ENCODE measurements around the gene ATG9A.

Gene ATG9A

GRCh38 chr2:219175928-219176817 lies 53.3 kb downstream of the ATG9A start:
- no peak for DNase-seq

GRCh38 chr2:219175486-219175885 lies 54.0 kb downstream of the ATG9A start:
- DNase-seq: no peak

DNA sequence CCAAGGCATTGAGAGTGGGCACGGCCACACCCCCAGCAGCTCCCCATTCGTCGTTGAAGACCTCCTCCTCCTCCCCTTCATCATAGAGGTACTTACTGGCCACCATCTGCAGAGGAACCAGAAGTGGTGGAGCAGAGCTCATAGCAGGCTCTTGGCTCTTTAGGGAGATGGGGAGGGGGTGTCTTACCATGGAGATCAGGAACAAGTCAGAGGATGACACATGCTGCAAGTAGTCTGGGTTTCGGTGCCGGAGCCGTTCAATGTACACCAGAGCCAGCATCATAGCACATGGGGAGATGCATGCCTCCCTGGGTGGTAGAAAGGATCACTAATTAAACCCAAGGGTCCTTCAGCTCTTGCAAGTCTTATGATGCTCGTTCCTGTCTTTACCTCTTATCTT lies 54.6 kb downstream of the ATG9A start:
- no peak for DNase-seq

- no peak for DNase-seq
Observed at GRCh38 chr2:219174146-219174545, 55.3 kb downstream of the ATG9A start.

DNA sequence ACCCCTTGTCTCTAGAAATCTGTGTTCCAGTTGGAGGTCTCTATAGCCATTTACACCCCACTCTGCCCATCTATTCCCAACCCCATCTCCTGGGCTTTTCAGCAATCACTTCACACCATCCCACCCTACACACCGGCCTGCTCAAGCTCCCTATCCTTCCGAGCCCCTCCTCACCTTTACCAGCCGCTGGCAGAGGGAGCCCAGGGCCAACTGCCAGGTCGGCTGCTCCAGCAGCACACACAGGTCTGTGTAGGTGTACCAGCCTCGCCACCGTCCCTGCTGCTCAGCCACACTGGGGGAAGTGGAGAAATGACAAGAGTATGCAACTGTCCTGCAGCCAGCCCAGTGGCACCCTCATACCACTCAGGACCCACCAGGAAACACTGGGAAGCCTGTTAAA lies 56.3 kb downstream of the ATG9A start:
- DNase-seq: no peak

DNA sequence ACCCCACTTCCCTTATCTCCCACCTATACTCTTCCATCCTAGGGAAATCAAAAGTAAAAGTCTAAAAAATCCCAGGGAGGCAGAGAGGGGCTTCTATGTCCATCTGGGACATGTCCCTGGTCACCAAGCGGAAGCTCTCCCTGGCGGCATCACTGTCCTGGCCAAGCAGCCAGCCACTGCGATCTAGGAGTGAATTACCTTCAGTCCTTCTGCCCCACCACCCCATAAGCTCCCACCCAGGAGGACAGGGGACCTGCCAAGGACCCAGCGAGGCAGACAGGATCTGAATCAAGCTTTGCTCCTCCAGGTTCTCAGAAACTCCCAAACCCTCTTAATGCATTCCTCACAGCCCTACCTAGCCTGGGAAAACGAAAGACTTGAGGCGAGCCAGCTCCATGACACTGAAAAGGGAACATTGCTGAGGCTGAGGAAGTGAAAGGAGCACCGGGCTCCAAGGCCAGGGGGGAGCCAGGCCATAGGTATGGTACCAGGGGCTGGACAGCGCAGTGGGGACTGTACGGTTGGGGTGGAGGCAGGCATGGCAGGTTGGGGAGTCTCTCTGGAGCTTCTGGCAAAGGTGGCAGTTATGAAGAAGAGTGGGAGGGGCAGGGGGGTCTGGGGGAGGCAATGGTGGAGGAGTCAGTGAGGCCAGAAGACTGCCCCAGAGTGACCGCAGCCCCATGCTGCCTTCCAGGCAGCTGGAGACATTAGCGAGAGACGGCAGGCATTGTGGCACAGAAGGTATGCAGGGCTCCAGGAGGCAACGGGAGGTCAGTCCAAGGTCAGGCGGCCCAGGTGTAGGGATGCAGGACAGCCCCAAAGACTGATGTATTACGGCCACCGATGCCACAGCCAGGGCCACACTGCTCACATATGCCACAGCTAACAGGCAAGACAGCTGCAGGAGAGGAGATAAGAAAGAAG lies 56.9 kb downstream of the ATG9A start:
- DNase-seq: no peak

DNA sequence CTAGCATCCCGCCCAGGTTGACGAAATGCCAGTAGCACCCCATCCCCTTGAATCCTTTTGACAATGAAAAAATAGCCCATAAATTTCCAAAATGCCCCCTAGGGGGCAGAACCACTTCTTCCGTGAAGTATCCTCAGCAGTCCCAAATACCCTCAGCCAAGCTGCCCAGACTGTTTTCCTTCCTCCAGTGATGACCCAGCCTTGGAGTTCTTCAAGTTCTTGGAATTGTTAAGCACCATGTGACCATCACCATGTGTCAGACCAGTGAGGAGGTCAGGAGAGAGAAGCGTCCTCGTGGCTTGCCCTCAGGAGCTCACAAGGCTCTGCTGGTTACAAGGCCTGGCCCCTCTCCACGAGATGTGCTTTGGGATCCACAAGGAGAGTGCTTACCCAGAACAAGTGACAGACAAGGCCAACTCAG lies 58.2 kb downstream of the ATG9A start:
- DNase-seq: no peak

DNA sequence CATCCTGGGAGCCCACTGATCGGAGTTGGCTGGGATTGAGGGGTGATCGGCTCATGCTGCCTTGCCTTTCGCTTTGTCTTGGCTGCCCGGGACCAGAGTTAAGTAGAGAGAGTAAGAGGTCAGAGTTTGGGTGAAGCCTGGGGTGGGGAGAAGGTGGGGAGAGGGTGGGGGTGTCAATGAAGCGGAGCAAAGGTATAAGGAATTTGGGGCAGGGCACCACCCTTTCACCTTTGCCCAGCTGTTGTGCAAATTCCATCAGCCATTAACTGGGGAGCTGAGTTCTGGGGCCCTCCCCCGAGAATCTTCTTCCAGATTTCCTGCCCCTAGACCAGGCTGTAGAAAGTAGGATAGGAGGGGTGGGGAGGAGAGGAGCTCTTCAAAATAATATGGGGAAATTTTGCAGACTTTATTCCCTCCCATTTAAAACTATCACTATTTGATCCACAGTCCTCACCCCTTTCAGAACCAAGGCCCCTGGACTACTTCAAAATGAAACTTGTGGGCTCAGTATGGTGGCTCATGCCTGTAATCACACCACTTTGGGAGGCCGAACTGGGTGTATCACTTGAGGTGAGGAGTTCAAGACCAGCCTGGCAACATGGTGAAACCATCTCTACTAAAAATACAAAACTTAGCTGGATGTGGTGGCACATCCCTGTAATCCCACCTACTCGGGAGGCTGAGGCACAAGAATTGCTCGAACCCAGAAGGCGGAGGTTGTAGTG lies 59.3 kb downstream of the ATG9A start, which contains the start of gene SLC23A3:
SLC23A3 (minus strand) TSS at position 100 of the 725 bp plus-strand sequence; CDS start at position 55, 45 bp downstream.
- no peak for DNase-seq
